K562 (cell line): ENCODE measurements around the gene BACE1-AS. TPM values are rescaled to one million over a fixed set of nuclear protein-coding genes. Genes with fewer than 3 reads are reported as not detected.
A peak's percentile ranks its signal among the peaks of the same experiment; 100 is the strongest.

Source experiments
- ATAC-seq: fragments of 200-7000 bp; cut with Tn5 transposase; 3 replicates; pipeline ENCODE4 v1.9.1; 2020; ENCODE audit warnings: moderate library complexity
- BruUV-seq: library from RNA; stranded (reverse); fragments of 400-500 nt; replicated peaks from 2 replicates; lab custom pipeline; 2021; lab: Mats Ljungman, UMichigan
- CTCF ChIA-PET: fragments of 300-600 bp; formaldehyde crosslinking; extraction: SDS; loops from one replicate; lab custom pipeline; 2021; ENCODE audit warnings: low intra/inter-chr PET ratio; lab: Yijun Ruan, JAX
- POLR2A ChIA-PET: fragments of 300-600, 350-650 bp; sonication (Branson Sonifier 250); formaldehyde crosslinking; extraction: SDS; loops from one replicate; lab custom pipeline; 2021; ENCODE audit warnings: antibody characterized with exemption, inconsistent platforms; lab: Yijun Ruan, JAX
- DNase-seq, 4 experiments: peaks; one replicate each; pipeline versions ENCODE4 v3.0.0 to v3.0.0-alpha.2; 2011 to 2018; ENCODE audit warnings: low spot score in 3 of 4, mixed read lengths in 3 of 4; ENCODE audit errors: extremely low read depth in 1 of 4
- FAIRE-seq: peaks from 2 replicates; lab custom pipeline; 2011; peaks lifted over from hg19 to GRCh38; lab: Jason Lieb, UNC
- H2AFZ ChIP-seq: 2 replicates; pipeline ENCODE4 v1.6.0; 2011; ENCODE audit warnings: low read depth, low read length, control low read depth, inconsistent platforms
- H3K27ac ChIP-seq: fragments of 200-600 bp; 3 replicates; pipeline ENCODE4 v1.8.0; 2011; ENCODE audit warnings: low read depth, mild to moderate bottlenecking, control low read depth, inconsistent platforms, low read length, moderate library complexity, mixed read lengths; ENCODE audit errors: extremely low read depth
- H3K27me3 ChIP-seq, 2 experiments: fragments of 300-600 bp in 1 of 2; 2 replicates in 1 of 2; 3 replicates in 1 of 2; pipeline versions ENCODE4 v1.6.0 to v1.8.0; 2011; ENCODE audit warnings: inconsistent platforms in 2 of 2, low read length in 2 of 2, mild to moderate bottlenecking in 1 of 2, mixed read lengths in 1 of 2, moderate library complexity in 1 of 2; ENCODE audit not compliant: control insufficient read depth in 2 of 2, insufficient read depth in 2 of 2
- H3K36me3 ChIP-seq: fragments of 300-600 bp; 3 replicates; pipeline ENCODE4 v1.8.0; 2011; ENCODE audit warnings: mild to moderate bottlenecking, low read length, inconsistent platforms; ENCODE audit not compliant: control insufficient read depth, insufficient read depth
- H3K4me1 ChIP-seq, 2 experiments: fragments of 200-600 bp in 1 of 2; replicated peaks in 1 of 2; 2 replicates in 1 of 2; 3 replicates in 1 of 2; pipeline versions ENCODE4 v1.5.1 to v1.8.0; 2011; ENCODE audit warnings: inconsistent platforms in 2 of 2, low read length in 2 of 2, mild to moderate bottlenecking in 1 of 2, mixed read lengths in 1 of 2, moderate library complexity in 1 of 2; ENCODE audit not compliant: control insufficient read depth in 2 of 2, insufficient read depth in 2 of 2
- H3K4me2 ChIP-seq: 2 replicates; pipeline ENCODE4 v1.6.1; 2011; ENCODE audit warnings: low read length, control low read depth, inconsistent platforms, mixed read lengths; ENCODE audit not compliant: insufficient read depth
- H3K4me3 ChIP-seq: fragments of 200-600 bp; sonication (generic), shearing (Covaris generic); 2 replicates; pipeline ENCODE4 v1.5.1; 2016; ENCODE audit warnings: control low read depth, inconsistent platforms
- H3K79me2 ChIP-seq: fragments of 200-600 bp; 3 replicates; pipeline ENCODE4 v1.8.0; 2011; ENCODE audit warnings: low read length, inconsistent platforms; ENCODE audit not compliant: control insufficient read depth, insufficient read depth
- H3K9ac ChIP-seq, 2 experiments: 2 replicates each; pipeline versions ENCODE4 v1.6.0 to v1.6.1; 2011; ENCODE audit warnings: low read depth in 2 of 2, low read length in 2 of 2, control low read depth in 1 of 2, inconsistent platforms in 1 of 2, mild to moderate bottlenecking in 1 of 2, mixed read lengths in 1 of 2; ENCODE audit not compliant: insufficient read depth in 1 of 2
- H3K9me1 ChIP-seq: one replicate; pipeline ENCODE4 v1.6.0; 2011; ENCODE audit warnings: inconsistent platforms, mild to moderate bottlenecking, low read length, moderate library complexity; ENCODE audit not compliant: control insufficient read depth, insufficient read depth
- H3K9me3 ChIP-seq: replicated peaks from 2 replicates; pipeline ENCODE4 v1.5.1; 2011; ENCODE audit warnings: low read depth, low read length, inconsistent platforms; ENCODE audit not compliant: control insufficient read depth, insufficient read depth
- H4K20me1 ChIP-seq: replicated peaks from 2 replicates; pipeline ENCODE4 v1.6.1; 2011; ENCODE audit warnings: low read length, inconsistent platforms, mixed read lengths; ENCODE audit not compliant: control insufficient read depth, insufficient read depth
- ARHGAP35 ChIP-seq: fragments of 450-650 bp; IDR thresholded peaks from 2 replicates; pipeline ENCODE4 v1.6.1; 2018; ENCODE audit not compliant: partially characterized antibody
- DACH1 ChIP-seq: fragments of 450-650 bp; IDR thresholded peaks from 2 replicates; pipeline ENCODE4 v1.6.1; 2018; ENCODE audit not compliant: partially characterized antibody
- FOXK1 ChIP-seq: sonication (generic); formaldehyde crosslinking; IDR thresholded peaks from 2 replicates; pipeline ENCODE4 v1.8.0; 2022; ENCODE audit warnings: missing genetic modification reagents, mild to moderate bottlenecking, borderline replicate concordance
- GATAD2B ChIP-seq: fragments of 450-650 bp; IDR thresholded peaks from 2 replicates; pipeline ENCODE4 v1.6.1; 2017; ENCODE audit warnings: mild to moderate bottlenecking, borderline replicate concordance
- RFX1 ChIP-seq: fragments of 450-650 bp; IDR thresholded peaks from 2 replicates; pipeline ENCODE4 v1.6.1; 2016; ENCODE audit warnings: mild to moderate bottlenecking, moderate library complexity
- TSC22D4 ChIP-seq: fragments of 450-650 bp; IDR thresholded peaks from 2 replicates; pipeline ENCODE4 v1.6.1; 2016; ENCODE audit warnings: missing genetic modification characterization, missing biosample characterization, control low read depth
- XRCC4 ChIP-seq: IDR thresholded peaks from one replicate; pipeline ENCODE4 v1.6.1; 2011; ENCODE audit not compliant: insufficient read depth, insufficient read length; ENCODE audit errors: extremely low read depth
- ZNF146 ChIP-seq: IDR thresholded peaks from one replicate; pipeline ENCODE4 v1.6.1; 2018; ENCODE audit warnings: missing compliant biosample characterization; ENCODE audit not compliant: unreplicated experiment
- ZNF184 ChIP-seq: sonication (generic); formaldehyde crosslinking; IDR thresholded peaks from 2 replicates; pipeline ENCODE4 v1.5.0; 2020; ENCODE audit warnings: missing genetic modification reagents
- ZNF212 ChIP-seq: fragments of 450-650 bp; formaldehyde crosslinking; IDR thresholded peaks from 2 replicates; pipeline ENCODE4 v1.4.0; 2020; ENCODE audit warnings: mild to moderate bottlenecking
- ZNF224 ChIP-seq: sonication (generic); formaldehyde crosslinking; IDR thresholded peaks from 2 replicates; pipeline ENCODE4 v1.8.0; 2022; ENCODE audit warnings: mild to moderate bottlenecking, missing genetic modification reagents
- WGBS: fragments of 100-300 bp; shearing (Covaris generic); methylation state at CpG from one replicate; pipeline ENCODE4 v1.1.6; 2016; ENCODE audit warnings: low coverage, mixed read lengths; ENCODE audit not compliant: insufficient coverage; ENCODE audit errors: missing lambda C conversion rate; 5-methylcytosine and 5-hydroxymethylcytosine counted together
- in situ Hi-C: fragments of 300-500 bp; cut with MboI; formaldehyde crosslinking; loops from 4 replicates; pipeline ENCODE4 v1.15.0; 2018; ENCODE audit warnings: inconsistent platforms, mixed read lengths
- intact Hi-C: fragments of 100-400 bp; cut with micrococcal nuclease; formaldehyde crosslinking; loops from 2 replicates; pipeline ENCODE4 v1.14.2; 2022
- polyA plus RNA-seq, 8 experiments: library from polyadenylated mRNA; depleted of rRNA in 4 of 8; stranded (reverse) in 5 of 8; unstranded in 3 of 8; fragments of >200 nt; fragmentation: Nextera tagmentation in 2 of 8; fragmentation: Illumina TruSeq in 1 of 8; extraction: Ambion mirVana in 2 of 8; extraction: Trizol in 1 of 8; gene quantifications; 2 replicates each; pipeline versions ENCODE4 v1.2.1 to v1.2.3, GENCODE V29; 2011 to 2014; ENCODE audit warnings: inconsistent platforms in 1 of 8, missing spikeins in 1 of 8
- total RNA-seq, 7 experiments: library from RNA; depleted of rRNA in 6 of 7; stranded (reverse); fragments of >200 nt in 6 of 7; fragmentation: Illumina TruSeq in 2 of 7; extraction: Trizol in 2 of 7; gene quantifications; 2 replicates each; pipeline versions ENCODE4 v1.2.1 to v1.2.3, GENCODE V29; 2011 to 2021; ENCODE audit warnings: low replicate concordance in 1 of 7
- TF ChIP-seq, protein P1 (sequence below): sonication (generic); formaldehyde crosslinking; IDR thresholded peaks from 2 replicates; pipeline ENCODE4 v1.8.1; 2023; ENCODE audit warnings: mild to moderate bottlenecking, missing genetic modification reagents

The BACE1-AS gene
- total and polyA plus RNA-seq, 9 of the 15 experiments (the other 6 are each of a cell fraction or from before 2014, with no cell fraction given) = 2.2 to 8.2 (median 3.8) TPM

DNA sequence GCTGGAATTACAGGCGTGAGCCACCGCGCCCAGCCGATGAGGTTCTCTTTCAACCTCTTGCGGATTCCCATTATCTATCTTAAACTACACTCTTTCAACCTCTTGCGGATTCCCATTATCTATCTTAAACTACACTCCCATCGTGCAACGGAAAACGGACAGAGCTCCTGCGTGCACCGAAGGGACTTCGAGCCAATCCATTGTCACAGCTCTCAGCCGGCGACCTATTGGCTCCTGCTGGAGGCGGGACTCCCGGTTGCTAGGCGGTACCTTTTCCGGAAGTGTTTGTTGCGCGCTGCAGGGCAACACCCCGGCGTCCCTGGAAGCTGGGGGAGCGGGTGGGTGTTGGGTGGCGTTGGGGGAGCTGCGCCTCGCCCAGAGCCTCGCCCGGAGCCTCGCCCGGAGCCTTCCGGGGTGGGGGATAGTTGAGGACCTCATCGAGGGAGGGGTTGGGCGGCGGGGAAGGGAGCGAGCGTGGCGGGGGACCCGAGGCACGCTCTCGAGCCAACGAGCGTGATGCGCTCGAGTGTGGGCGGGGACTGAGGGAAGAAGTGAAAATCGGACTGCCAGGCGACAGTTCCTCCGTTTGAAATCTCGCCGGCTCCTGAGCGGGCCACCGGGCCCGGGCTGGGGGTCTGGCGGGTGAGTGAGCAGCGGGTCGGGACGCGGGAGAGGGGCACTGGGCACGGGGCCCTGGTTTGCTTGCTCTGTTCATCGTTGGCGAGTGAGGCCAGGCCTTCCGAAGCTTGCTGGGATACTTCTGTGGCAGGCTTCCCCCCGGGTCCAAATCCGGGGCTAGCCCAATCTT lies 36.6 kb downstream of the BACE1-AS start, which contains the start of gene CEP164:
Gene CEP164 (plus strand): TSS at position 288 of the 808 bp plus-strand sequence. CDS start 10,733 bp downstream, outside the sequence.
- Histone ChIP-seq H3K4me1 (peaks cover 5 to 10% of the 10 kb centered on the region in 2 experiments; a peak in 4 of 5 replicates), H3K27ac (peak within 1 kb of the TSS; percentile 73), H3K36me3 (no peaks in the 10 kb centered on the region), H3K27me3 (no peaks in the 10 kb centered on the region), H4K20me1 (0 out of 2 replicates have a peak, but pooled peaks cover 2% of the 10 kb centered on the region), H2AFZ (peak within 1 kb of the TSS; percentile 87), H3K79me2 (no peaks in the 10 kb centered on the region; the same call in 2 of the 3 replicates), H3K4me3 (peak within 1 kb of the TSS; percentile 76), H3K9me1 (no peaks in the 10 kb centered on the region), H3K4me2 (peak within 1 kb of the TSS; percentile 77), H3K9ac (peak within 1 kb of the TSS; percentile 73 to 94), H3K9me3 (no peaks in the 10 kb centered on the region; the same call in 1 of the 2 replicates)
- ATAC-seq = peak; percentile 96
- WGBS = 2% methylated on average over 46 of the region's 64 CpGs
- DNase-seq = peak; percentile 95 to 98 (median 96)
- in situ Hi-C loops = no loop called here
- CTCF ChIA-PET = no interaction called here
- intact Hi-C loops = loop anchor here (5.0 kb wide), 1 partner anchor 95 kb away; the partner anchor contains the start of genes PCSK7 and RNF214
- peak; percentile 100 for FAIRE-seq
- no TSS peak for BruUV-seq
- POLR2A ChIA-PET = interaction anchor here (0.6 to 6.7 kb wide), 15 partner anchors 10 to 645 kb away, joined by 3 to 42 read pairs (median 3); partner anchors contain the start of gene PAFAH1B2
- TF ChIP-seq XRCC4 = no peak
- no peak for TF ChIP-seq DACH1
- no peak for TF ChIP-seq ZNF184 (CRISPR knock-in tag)
- no peak for TF ChIP-seq GATAD2B
- TF ChIP-seq, protein P1, sequence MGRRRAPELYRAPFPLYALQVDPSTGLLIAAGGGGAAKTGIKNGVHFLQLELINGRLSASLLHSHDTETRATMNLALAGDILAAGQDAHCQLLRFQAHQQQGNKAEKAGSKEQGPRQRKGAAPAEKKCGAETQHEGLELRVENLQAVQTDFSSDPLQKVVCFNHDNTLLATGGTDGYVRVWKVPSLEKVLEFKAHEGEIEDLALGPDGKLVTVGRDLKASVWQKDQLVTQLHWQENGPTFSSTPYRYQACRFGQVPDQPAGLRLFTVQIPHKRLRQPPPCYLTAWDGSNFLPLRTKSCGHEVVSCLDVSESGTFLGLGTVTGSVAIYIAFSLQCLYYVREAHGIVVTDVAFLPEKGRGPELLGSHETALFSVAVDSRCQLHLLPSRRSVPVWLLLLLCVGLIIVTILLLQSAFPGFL (CRISPR knock-in tag) = no peak
- no peak for TF ChIP-seq ARHGAP35
- no peak for TF ChIP-seq ZNF212 (CRISPR knock-in tag)
- TF ChIP-seq FOXK1 (CRISPR knock-in tag) = 0 out of 2 replicates have a peak, but pooled peaks have one; percentile 46
- 0 out of 2 replicates have a peak, but pooled peaks have one; percentile 56 for TF ChIP-seq ZNF224
- peak; percentile 96 for TF ChIP-seq RFX1
- TF ChIP-seq TSC22D4 (tag) = no peak
- TF ChIP-seq ZNF146 (CRISPR knock-in tag) = no peak
